Stimulated activated CD8-positive, alpha-beta memory T cell treated with anti-CD3 and anti-CD28 coated beads, Interleukin-7, amount 100 ng/mL, for 4 hours (primary cell): ENCODE measurements around the gene TUBGCP6.

Experiments used
- DNase-seq, 2 donors: peaks; one replicate each; pipeline ENCODE4 v3.0.0-alpha.2; 2020; ENCODE audit warnings: low read depth in 2 of 2

TUBGCP6 gene

DNA sequence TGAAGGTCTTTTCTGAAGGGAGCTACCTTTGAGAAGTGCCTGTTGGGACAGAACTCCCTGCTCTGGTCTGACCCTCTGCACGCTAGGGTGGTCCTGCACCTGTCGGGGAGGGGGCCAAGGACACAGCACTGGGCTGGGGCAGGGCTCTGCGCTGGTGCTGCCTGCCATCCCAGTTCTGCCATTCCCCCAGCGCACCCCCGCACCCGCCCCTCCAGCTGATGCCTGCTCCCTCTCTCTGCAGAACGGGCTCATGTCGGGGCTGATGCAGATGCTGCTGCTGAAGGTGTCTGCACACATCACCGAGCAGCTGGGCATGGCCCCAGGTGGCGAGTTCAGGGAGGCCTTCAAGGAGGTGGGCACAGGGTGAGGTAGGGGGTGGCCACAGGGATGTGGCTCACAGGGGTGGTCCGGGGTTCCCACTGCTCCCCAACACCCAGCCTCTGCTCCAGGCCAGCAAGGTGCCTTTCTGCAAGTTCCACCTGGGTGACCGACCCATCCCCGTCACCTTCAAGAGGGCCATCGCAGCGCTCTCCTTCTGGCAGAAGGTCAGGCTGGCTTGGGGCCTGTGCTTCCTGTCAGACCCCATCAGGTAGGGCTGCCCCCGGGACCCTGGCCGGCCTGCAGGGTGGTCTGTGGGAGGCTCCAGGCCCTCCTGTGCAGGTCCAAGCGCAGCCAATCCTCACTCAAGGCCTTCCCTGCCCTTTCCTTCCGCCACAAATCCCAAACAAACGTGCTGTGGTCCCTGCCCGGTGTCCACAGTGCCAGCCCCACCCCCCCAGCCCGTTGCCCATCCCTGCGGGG lies 47.6 kb downstream of the TUBGCP6 start:
- DNase-seq: no peak

DNA sequence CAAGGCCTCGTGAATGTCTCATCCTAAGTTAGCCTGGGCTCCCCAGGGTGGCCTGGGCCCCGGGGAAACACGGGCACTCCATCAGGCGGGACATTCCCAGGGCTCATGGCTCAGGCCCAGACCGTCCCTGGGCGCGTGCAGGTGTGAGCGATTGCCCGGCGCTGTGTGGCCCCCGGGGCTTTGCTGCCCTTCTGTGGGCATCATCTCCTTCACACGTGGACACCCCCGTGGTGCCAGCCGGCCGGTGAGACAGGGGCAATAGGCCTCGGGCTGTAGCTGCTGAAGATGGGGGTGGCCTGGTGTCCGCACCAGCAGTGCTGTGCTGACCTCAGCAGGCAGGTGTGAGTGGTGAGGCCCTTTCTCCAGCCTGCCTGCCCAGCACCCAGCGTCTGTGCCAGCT lies 48.6 kb downstream of the TUBGCP6 start:
- no peak for DNase-seq

DNA sequence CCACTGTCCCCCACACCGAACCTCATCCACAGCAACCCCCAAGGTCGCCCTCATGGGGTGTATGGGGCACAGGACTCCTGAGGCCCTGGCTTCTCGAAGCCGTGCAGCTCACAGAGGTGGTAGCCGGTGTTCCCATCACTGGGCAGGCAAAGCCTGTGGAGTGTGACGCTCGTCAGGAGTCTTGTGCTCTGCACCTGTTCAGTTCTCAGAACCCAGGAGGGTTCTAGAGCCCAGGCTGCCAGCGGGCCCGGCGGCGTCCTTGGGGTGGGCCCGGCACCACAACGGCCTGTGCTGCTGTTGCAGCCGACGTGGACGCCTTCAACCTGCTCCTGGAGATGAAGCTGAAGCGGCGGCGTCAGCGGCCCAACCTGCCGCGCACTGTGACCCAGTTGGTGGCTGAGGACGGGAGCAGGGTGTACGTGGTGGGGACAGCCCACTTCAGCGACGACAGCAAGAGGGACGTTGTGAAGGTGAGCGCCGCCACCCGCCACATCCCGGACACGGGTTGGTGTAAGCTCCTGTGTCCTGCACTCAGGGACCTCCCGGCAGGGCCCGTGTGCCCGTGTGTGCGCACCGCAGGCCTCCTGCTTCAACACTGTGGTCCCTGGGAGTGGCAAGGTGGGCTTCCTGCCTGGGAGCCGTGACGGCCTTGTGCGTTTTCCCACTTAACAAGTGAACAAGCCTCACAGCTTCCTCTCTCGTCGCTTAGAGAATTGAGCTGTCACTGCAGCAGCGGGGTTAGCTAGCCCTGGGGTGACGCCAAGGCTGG lies 50.6 kb downstream of the TUBGCP6 start:
- DNase-seq: no peak

DNA sequence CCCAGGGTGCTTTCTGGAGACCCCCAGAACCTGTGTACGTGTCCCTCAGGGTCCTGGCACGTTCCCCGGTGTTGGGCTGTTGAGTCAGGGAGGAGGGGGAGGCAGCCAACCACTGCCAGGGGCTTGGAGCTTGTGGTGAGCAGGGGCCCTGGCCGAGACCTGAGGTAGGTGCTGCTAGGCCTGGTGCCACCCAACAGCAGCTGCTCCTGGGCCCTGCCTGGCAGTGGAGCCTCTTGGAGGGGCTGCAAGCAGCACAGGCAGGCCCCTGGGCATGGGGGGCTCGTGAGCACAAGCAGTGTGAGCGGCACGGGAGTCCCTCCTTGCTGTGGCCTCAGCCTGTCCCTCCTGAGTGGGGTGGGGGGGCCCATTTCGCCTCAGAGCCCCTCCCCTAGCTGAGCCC lies 51.2 kb downstream of the TUBGCP6 start:
- DNase-seq: no peak

DNA sequence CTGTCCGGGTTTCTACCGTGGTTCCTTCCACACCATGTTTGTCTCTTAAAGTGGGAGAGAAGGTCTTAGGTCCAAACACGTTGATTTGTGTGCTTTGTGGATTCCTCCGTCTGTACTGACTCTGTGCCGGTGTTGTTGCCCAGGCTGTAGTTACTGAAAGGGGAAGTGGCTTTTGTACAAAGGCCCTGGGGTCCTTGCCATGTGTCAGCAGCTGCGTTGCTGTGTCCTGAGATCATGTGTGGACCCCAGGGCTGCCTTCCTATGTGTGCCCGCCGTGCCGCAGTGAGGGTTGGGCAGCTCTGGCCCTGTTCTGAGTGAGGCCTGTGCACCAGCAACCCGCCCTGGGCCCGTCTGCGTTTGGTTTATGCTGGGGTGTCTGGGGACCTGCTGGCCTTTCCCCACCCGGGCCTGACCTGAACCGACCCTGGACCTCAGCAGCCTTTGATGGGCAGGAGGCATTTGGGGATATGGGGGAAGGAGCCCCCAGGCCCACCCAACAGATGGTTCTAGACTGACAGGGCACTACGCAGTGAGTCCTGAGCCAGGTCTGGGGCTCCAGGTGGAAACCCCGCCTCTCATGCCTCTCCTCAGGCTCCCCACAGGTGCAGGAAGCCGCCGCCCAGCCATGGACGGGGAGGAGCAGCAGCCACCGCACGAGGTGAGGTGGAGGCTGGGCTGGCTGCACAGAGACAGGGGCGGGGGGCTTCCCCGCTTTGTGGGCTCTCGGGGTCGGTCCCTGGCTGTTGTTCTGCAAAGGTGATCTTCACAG lies 52.2 kb downstream of the TUBGCP6 start:
- no peak for DNase-seq

DNA sequence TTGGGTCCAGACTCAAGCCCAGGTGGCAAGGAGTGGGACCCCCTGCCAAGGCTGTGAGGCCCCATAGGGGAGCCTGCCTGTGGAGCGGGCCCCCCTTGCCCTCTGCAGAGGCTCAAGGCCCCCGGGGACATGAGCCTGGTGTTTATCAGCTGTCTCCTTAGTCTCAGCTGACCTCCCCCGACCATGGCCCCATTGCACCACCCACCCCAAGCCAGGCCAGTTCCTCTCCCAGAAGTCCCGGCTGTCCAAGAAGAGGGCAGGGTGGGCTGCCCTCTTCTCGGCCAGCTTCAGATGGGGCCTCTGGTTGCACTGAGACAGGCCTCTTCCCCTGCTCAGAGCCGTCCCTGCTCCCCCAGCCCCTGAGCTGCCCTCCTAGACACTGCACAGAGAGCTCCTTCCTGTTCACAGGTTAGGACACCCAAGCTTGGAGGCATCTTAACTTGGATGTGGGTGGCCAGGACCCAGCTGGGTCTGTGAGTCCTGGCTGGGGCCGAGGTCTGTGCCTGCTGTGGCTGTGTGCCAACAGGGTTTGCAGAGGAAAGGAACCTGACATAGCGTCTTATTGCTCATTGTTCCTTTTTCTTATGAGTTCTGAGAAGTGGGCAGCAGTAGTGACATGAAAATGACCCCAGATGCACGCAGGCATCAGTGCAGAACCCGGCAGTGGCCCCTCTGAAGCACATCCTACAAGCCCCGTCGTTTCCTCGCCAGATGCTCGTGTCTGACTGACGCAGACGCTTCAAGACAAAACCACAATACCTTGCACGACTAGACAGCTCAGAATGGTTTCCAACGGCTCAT lies 53.7 kb downstream of the TUBGCP6 start:
- peak; percentile 65 to 67 for DNase-seq

DNA sequence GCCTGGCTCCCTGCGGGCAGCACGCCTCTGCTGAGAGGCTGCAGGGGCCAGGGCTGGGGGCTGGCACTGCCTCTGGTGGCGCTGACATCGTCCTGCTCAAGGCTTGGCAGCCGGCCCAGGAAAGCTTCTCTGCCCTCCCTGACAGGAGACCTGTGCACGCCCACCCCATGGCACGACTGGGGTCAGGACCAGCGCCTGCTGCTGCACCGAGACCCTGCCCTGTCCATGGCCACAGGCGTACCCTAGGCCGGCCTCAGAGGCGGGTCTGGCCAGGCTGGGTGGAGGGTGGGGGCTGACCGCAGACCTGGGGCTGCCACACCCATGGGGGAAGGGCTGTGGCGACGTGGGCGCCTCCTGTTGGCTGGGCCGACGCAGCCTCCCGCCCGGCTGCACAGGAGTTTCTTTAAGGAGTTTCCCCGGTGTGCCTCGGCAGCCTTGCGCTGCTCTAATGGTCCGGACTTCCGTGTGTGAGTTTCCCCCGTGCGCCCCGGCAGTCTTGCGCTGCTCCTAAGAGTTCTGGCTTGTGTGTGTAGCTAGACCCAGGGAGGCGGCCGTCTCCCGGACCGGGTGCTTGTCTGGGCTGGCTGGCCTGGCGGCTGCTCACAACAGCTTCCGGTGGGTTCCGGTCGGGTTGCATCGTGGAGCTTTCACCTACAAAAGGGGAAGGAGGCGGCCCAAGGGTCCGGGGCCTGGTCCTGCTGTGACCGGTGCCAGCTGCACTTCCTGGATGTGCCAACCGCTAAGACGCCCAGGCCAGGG lies 54.5 kb downstream of the TUBGCP6 start:
- peak; percentile 44 to 75 for DNase-seq

DNA sequence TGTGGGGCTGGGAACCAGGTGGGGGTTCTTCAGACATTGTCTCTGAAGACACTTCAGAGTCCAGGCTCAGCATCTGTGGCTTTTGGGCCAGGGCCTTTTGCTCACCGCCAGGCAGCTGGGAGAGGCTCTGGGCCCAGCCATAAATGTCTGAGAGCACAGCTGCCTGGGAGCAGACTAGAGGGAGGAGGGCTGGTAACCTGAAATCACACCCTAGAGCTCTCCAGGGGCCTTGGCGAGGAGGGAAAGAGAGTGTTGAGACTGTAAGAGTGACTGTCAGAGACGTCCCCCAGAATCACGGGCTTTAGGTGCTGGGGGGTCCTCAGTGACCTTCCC lies 55.0 kb downstream of the TUBGCP6 start:
- no peak for DNase-seq

DNA sequence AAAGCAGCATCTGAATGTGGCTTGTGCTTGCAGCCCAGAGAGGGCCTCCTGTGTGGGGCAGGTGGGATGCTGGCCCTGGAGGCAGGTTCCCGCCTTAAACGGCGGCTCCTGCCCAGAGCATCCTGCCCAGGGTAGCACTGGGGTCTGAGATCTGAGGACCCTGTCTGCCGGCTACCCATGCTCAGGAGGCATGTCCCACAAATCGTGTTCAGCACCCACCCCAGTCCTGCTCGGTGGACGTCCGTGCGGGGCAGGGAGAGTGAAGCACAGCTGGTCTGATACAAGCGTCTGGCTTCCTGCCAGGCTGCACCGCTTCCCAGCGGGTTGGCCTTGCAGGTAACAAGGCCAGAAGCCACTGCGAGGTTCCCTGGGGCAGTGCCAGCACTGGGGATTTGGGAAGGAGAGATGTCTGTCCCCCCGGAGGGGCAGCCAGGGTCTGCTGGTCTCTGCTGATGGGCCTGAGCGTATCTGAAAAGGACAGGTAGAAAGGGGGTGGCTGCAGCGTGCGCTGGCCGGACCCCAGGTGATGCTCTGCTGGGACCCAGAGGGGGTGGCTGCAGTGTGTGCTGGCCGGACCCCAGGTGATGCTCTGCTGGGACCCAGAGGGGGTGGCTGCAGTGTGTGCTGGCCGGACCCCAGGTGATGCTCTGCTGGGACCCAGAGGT lies 55.5 kb downstream of the TUBGCP6 start:
- no peak for DNase-seq

DNA sequence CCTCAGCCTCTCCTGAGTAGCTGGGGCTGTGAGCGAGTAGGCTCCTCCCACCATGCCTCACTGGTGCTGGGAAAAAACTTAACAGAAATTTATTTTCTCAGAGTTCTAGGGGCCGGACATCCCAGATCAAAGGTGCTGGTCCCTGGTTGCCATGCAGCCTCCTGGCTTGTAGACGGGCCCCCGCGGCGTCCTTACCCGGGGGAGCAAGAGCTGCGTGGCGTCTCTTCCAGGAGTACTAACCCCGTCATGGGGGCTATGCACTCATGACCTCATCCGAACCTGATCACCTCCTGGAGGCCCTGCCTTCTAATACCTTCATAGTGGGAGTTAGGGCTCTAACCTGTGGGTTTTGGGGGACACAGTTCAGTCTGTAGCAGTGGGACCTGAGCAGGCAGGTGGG lies 56.5 kb downstream of the TUBGCP6 start:
- DNase-seq: no peak

DNA sequence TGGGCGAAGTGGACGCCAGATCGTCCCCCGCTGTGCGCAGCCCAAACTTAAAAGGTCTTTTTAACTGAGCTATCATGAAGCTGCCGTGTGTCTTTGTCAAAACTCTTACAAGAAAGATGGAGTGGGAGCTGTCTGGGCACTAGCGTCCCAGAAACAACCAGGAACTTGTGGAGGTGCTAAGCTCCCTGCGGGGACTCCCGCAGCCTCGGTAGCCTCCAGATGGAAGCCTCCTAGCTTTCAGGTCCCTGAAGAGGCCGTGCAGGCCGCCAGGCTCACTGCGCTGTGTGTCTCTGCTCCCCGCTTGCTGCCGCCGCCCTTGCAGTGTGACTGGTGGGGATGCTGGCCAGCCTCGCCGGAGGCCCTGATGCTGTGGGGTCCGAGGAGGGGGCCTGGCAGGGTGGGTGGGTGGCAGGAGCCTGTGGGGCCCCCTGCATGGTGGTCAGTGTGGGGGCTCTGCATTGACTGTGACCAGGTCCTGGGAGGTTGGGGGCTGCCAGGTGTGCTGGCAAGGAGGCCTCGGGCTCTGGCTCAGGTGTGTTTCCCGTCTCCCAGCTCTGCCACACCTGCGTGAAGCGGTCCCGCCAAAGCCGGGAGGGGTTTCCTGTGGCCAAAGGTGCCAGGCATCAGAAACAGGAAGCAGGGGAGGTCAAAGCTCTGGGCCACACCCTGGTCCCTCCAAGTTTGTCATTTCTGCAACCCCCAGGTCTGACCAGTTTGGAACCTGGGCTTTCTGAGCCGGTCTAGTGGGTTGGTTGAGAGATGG lies 57.9 kb downstream of the TUBGCP6 start:
- DNase-seq: no peak

DNA sequence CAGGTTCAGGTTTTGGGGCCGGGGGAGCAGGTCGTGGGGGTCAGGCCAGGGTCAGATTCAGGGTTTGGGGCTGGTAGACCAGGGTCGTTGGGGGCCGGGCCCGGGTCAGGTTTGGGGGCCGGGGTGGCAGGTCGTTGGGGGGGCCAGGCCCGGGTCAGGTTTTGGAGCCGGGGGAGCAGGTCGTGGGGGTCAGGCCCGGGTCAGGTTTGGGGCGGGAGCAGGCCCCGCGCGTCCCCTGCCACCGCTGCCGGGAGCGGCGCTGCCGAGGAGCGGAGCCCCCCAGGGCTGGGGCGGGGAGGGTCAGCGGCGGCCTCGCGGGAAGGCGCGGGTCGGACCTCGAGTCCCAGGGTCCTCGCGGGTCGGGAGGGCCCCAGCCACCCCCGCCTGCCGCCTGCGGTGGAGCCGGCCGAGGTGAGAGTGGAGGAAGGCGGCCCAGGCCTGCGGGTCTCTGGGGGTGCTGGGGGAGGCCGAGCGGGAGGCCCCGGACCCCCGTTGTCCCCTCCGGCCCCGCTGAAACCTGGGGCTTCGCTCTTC lies 58.6 kb downstream of the TUBGCP6 start:
- no peak for DNase-seq

DNA sequence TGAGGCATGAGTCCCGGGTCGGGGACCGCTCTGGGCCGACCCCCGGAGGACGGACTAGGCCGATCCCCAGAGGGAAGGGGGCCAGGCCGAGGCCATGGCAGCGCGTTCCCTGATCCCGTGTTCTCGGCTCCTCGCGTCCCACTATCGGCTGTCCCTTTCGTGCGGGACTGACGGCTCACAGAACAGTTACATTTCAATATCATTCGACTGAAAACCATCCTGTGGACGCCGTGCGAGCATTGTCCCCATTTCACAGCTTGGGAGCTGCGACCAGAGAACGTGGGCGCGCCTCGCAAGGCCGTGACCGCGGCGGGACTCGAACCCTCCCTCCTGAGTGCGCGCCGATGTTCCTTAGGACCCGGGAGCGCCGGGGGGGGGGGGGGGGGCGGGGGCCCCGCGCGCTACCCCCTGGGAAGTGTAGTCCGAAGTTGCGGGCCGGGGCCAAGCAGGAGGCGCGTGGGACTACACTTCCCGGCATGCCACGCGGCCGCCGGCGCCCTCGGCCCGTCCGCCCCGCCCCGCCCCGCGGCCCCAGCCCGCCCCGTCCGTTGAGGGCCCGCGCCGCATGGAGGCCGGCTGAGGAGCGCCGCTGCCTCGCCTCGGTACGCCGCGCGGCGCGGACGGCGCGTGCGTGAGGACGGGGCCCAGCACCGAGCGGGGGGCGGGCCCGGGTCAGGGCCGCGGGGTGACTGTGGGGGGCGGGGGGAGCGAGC lies 59.3 kb downstream of the TUBGCP6 start, which contains the start of gene TRABD:
Gene TRABD (plus strand): TSS at position 539 of the 713 bp plus-strand sequence. CDS start 7,148 bp downstream, outside the sequence.
- DNase-seq: peak; percentile 67 to 87

DNA sequence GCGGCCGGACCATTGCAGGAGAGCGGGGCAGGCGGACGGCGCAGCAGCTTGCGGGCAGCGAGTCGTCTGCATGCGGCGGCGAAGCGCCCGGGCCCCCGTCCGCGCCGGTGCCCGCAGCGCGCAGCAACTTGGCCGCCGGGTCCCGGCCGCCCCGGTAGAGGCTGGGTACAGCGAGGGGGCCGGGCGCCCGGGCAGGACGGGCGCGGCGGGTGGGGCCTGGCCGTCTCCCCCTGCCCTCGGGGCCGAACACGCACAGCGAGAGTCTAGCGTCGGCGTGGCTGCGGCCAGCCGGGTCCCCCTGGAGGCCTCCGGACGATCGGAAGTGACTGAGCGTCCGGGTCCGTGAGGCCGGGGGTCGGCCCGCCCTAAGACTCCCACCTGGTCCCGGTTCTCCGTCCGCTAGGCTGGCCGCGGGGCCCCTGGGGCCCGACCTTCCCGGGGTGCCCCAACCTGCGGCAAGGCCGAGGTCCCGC lies 59.9 kb downstream of the TUBGCP6 start:
- no peak for DNase-seq

DNA sequence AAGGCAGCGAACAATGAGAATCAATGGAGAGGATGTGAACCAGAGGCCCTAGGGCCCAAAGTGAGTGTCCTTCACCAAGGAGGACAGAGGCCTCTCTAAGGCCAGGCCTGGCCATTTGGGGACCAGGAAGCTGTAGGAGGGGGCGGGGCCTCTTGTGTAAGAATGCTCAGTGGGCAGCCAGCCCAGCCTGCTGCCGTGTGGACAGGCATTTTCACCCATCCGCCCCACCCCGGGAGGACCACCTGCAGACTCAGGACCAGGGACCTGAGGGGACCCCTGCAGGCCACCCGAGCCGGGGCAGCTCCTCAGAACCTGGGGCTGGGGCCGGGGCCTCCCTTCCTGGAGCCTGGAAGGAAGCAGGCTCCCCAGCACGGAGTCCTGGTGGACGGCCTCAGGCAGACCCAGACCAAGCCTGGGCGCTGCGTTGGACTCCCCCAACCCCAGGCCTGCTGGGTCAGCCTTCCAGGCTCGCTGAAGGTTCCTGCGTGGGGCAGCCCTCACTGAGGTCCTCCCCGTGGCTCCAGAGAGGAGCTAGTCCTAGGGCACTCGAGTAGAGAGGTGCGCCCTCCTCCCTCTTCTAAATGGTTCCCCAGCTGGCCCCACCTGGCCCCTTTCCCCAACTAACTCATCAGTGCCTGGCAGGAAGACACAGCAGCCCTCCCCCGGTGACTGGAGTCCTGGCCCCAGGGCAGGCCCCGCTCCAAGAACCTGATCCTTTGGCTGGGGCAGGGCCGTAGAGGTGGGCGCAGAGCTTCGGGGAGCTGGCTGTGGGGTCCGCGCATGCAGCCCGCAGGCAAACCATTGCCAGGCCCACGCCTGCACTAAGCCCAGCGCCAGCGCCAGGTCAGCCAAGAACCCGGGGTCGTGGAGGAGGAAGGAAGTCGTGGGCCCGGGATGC lies 60.6 kb downstream of the TUBGCP6 start:
- DNase-seq: no peak

DNA sequence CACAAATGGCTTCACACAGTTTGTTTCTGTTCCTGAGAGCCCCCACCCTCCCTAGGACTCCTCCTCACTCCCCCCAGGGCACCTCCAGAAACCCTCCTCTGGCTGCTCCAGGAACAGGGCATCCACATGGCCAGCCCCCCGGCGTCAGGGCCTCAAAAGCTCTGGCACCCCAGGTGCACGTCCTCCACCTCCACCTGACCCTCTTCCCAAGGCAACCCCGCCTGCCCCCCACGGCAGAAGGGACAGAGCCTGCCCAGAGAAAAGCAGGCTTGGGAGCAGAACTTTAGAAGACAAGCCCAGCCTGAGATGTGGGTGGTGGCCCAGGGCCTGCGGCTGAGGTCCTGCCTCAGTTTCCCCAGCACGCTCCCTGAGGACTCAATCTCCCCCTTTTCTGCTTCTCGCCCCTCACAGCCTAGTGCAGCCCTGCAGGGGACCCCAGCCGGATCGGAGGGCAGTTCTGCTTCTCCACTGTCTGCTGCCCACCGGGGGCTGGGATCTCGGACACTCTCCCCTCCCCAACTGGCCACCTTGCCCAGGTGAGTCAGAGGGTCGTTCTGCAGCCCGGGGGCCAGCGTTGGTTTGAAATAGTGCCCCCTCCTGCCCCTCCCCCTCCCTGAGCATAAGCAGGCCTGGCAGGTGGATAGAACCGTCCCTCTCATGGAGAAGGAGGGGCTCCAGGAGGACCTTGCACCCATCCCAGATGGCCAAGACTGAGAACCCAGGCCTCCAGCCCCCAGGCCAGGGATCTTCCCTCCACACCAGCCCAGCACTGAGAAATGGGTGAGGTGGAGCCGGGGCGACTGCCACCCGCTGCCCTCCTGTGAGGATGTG lies 61.5 kb downstream of the TUBGCP6 start:
- no peak for DNase-seq
